Colon (tissue), 2 donors: ENCODE measurements around the gene LDB2.
"Not testable (repeated sequence)": the region's sequence is repeated elsewhere in the genome, so short reads cannot be mapped to it uniquely, and the experiment has no call there.

Source experiments
- FAIRE-seq: peaks from 2 replicates; lab custom pipeline; 2012; peaks lifted over from hg19 to GRCh38; lab: Jason Lieb, UNC
- donor health status: control.
- donor health status: control.

Gene LDB2

DNA sequence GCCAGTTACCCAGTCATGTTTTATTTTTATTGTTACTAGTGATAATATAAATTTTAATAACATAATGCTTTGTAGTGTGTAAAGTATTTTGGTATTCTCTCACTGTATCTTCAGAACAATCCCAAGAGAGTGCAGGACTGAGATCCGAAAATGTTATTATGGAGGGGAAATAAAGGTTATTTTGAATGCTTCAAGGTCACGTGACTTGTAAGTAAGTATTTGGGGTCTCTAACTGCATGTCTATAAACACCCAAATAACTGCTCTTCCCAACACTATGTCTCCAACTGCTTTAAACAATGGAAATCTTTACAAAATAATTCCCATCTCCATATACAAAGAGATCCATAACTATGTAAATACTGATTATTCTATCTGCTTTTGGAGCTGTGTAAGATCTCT, 302.2 kb downstream of the LDB2 start:
- no peak for FAIRE-seq

DNA sequence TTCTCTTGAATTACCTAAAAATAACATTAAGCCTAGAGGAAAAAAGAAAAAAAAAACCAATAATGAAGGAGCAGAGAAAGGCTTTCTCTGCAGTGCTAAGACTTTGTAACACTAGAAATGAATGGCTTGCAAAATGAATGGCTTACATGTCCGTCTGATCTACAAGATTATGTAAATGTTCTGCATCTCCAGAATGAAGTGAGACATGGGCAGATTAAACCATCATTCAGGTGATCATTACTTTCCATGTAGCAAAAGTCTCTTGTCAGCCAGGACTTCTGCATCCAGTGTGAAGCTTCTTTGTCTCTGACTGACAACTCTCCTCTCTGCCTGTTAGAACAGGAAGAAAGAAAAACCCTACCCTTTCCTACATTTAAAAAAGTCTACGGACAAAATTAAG, 304.3 kb downstream of the LDB2 start:
- no peak for FAIRE-seq

GRCh38 chr4:16593386-16593785, 305.1 kb downstream of the LDB2 start:
- FAIRE-seq: no peak

DNA sequence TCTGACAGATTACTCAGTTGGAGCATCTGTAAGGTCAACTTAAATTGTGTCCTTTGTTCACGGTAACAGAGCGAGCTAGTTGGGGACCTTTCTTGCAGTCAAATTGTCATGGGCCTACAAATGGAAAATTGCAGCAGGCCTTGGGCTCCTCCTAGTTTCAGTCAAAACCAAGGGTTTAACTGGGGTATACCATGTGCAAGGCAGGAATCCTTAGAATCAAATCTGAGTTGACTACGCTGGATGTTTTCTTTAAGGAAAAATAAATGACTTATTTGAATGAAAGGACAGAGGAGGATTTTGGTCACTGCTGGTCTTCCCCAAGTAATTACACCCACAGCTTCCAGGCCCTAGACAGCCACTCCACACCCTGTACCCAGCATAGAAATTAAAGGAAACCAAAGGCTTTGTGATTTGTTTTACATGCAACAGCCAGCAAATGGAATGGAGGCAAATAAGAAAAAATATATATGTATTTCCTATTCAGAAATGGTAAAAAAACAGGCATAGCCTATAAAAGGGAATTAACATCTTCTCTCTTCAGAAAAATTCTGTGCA, 307.1 kb downstream of the LDB2 start:
- FAIRE-seq: no peak

- no peak for FAIRE-seq
Measured at GRCh38 chr4:16590797-16591196, 307.6 kb downstream of the LDB2 start.

DNA sequence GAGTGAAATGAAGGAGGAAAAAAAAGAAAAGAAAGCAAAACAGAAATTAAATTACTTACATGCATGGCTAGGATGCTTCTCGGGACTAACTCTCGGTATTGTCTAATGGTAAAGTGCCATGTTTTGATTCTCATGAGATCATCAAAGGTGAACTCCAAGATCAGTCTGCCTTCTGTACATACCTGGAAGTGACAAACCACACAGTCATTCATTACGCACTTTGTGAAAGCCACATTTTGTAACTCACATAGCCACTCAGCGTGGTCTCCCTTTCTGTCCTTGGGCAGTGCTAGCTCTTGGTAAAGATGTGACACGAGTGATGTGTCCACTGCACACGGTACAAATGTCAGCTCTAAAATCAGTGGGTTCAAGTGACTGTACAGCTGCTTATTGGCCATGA, 309.8 kb downstream of the LDB2 start:
- no peak for FAIRE-seq

- FAIRE-seq: no peak
Measured at GRCh38 chr4:16588149-16588548, 310.3 kb downstream of the LDB2 start.

DNA sequence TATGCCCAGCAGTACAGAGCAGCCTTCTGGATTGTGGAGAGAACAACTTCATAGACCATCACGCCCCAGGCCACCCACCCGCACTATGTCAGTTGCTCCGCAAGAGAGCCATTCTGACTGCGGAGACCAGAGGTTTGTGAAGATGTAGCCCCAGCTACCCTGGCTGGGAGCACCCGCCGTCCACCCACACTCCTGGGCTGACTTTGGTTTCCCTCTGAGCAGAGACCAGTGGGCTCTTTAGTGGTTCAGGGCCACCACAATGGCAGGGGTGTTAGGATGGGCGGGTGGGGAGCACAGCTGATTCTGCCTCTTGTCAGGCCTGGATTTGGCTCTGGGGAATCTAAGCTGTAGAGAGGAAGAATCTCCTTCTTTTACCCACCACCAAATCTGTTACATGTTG, 313.4 kb downstream of the LDB2 start:
- FAIRE-seq: no peak

DNA sequence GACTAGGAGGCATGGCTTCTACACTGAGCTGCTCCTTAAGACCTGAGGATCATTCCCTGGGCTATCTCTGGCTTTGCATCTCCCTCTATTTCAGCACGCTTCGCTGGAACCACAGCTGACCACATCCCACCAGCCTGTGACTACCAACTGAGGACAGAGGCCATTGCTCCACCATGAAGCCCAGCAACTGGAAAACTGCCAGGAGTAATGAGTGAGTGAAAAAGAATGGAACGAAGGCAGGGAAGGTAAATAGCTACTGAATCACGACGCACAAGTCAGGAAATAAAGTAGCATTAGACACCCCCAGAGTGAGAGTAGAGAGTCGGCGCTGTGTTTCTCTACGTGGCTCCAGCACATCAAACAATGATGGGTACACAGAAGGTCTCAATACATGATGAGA, 314.7 kb downstream of the LDB2 start:
- FAIRE-seq: no peak

DNA sequence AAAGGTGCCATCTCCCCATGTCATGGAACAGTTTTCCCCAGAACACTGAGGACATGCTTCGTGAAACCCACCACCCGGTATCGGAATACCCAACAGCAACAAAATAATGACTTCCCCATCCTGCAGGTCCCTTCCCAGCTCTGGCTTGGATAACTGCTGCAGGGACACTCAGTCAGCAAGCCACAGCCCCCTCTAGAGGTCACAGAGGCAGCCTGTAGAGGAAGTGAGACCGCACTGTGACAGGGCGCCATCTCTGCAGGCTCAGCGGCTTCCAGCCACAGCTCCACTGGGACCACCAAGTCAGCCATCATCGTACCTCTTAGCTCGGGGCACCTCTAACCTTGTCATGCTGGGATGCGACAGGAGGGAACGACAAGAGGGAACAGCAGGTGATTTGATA, 315.9 kb downstream of the LDB2 start:
- no peak for FAIRE-seq

DNA sequence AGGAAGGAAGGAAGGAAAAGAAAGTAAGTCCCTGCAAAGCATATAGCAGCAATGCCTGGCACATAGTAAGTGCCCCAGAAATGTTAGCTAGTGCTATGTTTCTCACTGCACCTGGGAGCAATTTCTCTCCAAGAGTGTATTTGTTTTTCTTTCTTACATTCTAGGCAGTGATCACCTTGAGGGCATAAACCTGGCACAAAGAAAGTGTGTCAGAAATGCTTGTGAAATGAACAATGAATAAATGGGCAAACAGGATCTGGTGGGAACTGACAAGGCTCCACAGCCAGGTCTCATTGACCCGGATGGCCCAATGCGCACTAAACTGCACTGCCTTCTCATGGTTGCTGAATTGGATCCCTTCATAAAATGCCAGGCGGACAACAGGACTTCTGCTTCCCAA, 316.4 kb downstream of the LDB2 start:
- no peak for FAIRE-seq

DNA sequence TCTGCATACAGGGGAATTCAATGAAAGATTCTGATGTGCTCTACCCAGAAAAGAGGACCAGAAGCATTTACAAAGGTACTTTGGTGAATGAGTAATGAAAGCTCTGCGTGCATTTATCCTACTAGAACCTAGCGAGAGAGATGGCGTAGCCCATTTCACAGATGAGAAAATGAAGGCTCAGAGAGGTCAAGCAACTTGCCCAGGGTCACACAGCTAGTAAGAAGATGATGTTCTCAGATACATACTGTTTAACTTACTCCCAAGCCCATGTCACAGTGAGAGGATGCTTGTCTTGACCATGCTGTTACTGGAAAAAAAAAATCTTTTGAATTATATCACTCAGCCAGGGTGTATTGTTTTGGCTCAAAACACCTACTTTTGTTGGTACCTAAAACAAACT, 317.3 kb downstream of the LDB2 start:
- FAIRE-seq: no peak

DNA sequence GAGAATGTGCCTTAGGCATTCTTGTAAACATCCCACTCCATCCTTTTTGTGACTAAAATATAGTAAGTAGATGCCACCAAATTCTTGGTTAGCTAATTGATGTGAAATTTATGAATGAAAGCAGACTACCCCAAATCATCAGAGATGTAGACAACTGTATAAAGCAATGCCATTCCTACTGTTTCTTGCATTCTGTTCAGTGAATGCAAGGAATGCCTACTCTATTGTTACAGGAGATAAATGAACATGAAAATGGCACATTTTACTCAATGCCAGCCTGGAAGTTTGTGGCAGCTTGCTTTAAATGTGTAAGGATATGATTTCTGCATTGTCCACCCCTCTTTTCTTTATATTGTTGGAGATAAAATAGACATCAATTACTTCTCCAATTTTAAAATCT, 317.9 kb downstream of the LDB2 start:
- FAIRE-seq: no peak

DNA sequence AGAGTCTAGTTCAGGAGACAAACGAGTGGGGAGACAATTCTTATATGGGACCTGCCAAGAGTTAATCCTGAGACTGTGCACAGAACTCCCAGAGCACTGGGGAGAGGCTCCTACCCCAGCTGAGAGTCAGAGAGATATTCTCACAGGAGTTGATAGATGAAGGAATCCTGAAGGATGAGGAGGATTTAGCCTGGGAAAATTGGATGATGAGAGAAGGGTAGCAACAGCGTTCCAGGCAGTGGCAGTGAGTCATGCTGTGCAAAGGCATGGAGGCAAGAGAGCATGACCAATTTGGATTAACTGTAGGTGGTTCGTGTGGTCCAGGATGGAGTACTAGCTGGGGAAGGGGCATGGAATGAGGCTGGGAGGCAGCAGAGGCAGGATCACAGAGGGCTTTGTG, 318.6 kb downstream of the LDB2 start:
- FAIRE-seq: no peak

GRCh38 chr4:16577177-16577576, 321.3 kb downstream of the LDB2 start:
- no peak for FAIRE-seq

- FAIRE-seq: no peak
Measured at GRCh38 chr4:16574981-16575380, 323.5 kb downstream of the LDB2 start.

DNA sequence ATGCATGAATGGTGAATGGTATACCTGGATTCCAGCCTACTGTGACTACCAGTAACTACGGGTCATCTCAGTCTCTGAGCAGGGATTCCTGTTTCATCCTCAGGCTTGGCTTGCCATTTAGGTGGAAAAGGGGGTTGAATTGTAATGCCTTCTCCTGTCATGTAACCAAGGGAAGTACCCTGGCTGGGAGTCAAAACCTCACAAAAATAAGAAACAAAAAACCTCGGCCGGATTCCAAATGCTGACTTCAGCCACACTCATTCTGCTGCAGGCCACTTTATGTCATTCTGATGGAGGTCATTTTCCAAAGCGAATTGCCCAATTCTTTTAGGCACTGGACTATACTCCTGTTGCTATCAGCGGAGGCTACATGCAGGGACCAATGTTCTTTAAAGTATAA, 324.7 kb downstream of the LDB2 start:
- no peak for FAIRE-seq

DNA sequence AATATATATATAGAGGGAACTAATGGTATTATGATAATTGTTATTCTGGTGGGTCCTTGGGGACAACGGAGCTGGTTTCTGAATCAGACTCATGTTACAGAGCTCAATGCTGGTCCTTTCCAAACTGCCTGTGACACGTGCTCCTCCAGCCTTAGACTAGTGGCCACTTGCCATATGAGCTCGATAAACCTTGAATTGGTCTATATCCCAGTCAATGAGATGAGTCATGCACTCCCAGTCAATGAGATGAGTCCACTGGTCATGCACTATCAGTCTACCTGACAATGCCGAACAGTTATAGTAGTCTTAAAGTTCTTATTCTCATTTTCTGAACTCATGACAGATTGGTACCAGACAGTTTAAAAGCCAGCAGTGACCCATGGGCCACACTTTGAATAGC, 325.2 kb downstream of the LDB2 start:
- no peak for FAIRE-seq

- no peak for FAIRE-seq
Measured at GRCh38 chr4:16572631-16573030, 325.8 kb downstream of the LDB2 start.

GRCh38 chr4:16572161-16572560, 326.3 kb downstream of the LDB2 start:
- FAIRE-seq: no peak

DNA sequence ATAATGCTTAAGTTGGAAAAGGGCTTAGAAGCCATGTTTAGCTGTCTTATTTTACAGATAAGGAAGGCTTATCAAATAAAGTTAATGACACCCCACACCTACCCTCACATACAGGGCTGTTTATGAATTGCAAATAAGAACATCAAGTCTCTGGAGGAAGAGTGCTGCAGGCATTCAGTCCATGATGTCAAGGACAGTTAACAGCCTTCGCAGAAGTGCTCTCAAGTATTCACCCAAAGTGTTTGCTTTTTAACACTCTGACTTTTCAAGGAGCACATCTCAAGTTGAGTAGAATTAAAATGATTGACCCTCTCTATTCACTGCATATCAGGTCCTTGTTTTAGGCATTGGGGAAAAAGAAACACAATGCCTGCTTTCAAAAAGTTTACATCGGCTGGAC, 328.7 kb downstream of the LDB2 start:
- no peak for FAIRE-seq

DNA sequence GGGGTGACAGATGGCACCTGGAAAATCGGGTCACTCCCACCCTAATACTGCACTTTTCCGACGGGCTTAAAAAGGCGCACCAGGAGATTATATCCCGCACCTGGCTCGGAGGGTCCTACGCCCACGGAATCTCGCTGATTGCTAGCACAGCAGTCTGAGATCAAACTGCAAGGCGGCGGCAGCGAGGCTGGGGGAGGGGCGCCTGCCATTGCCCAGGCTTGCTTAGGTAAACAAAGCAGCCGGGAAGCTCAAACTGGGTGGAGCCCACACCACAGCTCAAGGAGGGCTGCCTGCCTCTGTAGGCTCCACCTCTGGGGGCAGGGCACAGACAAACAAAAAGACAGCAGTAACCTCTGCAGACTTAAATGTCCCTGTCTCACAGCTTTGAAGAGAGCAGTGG, 341.1 kb downstream of the LDB2 start:
- FAIRE-seq: not testable (repeated sequence)

- FAIRE-seq: no peak
Measured at GRCh38 chr4:16555156-16555555, 343.3 kb downstream of the LDB2 start.

GRCh38 chr4:16550531-16550930, 347.9 kb downstream of the LDB2 start:
- no peak for FAIRE-seq

- FAIRE-seq: no peak
Measured at GRCh38 chr4:16545656-16546055, 352.8 kb downstream of the LDB2 start.
